ENCODE measurements around the gene GRIN2A.

DNA sequence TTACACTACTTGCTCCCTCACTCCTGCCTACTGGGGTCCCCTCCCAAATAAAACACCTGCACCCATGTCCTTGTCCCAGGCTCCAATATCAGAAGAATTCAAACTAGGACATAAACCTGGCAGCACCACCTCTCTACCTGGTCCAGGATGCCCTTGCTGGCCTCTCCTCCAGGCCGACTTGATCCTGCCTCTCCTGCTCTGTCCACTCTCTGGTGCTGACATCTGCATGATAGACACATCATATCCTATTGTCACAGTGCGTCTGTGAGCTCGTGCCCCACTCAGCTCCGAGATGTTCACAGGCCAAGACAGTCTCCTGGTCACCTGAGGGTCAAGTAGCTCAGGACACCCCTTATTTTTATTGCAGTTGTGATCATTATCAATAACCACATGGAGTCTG lies 31.5 kb upstream of the GRIN2A start:
- TF ChIP-seq, protein P1, sequence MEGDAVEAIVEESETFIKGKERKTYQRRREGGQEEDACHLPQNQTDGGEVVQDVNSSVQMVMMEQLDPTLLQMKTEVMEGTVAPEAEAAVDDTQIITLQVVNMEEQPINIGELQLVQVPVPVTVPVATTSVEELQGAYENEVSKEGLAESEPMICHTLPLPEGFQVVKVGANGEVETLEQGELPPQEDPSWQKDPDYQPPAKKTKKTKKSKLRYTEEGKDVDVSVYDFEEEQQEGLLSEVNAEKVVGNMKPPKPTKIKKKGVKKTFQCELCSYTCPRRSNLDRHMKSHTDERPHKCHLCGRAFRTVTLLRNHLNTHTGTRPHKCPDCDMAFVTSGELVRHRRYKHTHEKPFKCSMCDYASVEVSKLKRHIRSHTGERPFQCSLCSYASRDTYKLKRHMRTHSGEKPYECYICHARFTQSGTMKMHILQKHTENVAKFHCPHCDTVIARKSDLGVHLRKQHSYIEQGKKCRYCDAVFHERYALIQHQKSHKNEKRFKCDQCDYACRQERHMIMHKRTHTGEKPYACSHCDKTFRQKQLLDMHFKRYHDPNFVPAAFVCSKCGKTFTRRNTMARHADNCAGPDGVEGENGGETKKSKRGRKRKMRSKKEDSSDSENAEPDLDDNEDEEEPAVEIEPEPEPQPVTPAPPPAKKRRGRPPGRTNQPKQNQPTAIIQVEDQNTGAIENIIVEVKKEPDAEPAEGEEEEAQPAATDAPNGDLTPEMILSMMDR (IDR thresholded peaks at IDR 0.05), result no peak
- no peak for TF ChIP-seq POLR2A (IDR thresholded peaks at IDR 0.05)
